Measurements from ENCODE around the gene CNN2.

The CNN2 gene

DNA sequence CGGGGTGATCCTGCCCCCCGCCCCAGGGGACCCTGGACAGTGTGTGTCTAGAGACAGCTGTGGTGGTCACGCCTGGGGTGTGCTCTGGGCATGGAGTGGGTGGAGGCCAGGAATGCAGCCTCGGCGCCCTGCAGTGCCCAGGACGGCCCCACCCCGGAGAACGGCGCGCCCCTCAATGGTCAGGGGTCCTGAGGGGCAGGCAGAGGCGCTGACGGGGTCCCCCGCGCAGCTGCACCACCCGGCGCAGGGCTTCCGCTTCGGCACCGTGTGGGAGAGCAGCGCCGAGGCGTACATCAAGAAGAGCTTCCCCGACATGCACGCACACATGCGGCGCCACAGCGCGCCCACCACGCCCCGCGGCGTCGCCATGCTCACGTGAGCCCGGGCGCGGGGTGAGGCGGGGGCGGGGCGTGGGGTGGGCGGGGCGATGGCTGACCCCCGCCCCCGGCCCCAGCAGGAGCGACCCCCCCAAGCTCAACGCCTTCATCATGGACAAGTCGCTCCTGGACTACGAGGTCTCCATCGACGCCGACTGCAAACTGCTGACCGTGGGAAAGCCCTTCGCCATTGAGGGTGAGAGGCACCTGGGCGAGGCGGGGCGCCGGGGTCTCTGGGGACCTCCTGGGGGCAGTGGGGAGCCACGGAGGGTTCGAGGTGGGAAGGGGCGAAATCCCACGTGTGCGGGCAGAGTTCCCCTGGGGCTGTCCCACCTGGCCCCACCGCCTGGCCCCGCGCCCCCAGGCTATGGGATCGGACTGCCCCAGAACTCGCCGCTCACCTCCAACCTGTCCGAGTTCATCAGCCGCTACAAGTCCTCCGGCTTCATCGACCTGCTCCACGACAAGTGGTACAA lies 18.8 kb upstream of the CNN2 start:
- Mint-ChIP-seq H3K27me3 (ENCODE audit: low read depth, poor library complexity) (peaks cover 3% of the 10 kb centered on the region), H3K27ac (no peak overlapping the region), H3K36me3 (ENCODE audit: low read depth) (peaks cover 8% of the 10 kb centered on the region), H3K4me3 (no peak overlapping the region), H3K4me1 (no peaks in the 10 kb centered on the region), H3K9me3 (no peaks in the 10 kb centered on the region)
- TF ChIP-seq, protein P1, sequence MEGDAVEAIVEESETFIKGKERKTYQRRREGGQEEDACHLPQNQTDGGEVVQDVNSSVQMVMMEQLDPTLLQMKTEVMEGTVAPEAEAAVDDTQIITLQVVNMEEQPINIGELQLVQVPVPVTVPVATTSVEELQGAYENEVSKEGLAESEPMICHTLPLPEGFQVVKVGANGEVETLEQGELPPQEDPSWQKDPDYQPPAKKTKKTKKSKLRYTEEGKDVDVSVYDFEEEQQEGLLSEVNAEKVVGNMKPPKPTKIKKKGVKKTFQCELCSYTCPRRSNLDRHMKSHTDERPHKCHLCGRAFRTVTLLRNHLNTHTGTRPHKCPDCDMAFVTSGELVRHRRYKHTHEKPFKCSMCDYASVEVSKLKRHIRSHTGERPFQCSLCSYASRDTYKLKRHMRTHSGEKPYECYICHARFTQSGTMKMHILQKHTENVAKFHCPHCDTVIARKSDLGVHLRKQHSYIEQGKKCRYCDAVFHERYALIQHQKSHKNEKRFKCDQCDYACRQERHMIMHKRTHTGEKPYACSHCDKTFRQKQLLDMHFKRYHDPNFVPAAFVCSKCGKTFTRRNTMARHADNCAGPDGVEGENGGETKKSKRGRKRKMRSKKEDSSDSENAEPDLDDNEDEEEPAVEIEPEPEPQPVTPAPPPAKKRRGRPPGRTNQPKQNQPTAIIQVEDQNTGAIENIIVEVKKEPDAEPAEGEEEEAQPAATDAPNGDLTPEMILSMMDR (IDR thresholded peaks at IDR 0.05), result no peak
- no peak for DNase-seq

DNA sequence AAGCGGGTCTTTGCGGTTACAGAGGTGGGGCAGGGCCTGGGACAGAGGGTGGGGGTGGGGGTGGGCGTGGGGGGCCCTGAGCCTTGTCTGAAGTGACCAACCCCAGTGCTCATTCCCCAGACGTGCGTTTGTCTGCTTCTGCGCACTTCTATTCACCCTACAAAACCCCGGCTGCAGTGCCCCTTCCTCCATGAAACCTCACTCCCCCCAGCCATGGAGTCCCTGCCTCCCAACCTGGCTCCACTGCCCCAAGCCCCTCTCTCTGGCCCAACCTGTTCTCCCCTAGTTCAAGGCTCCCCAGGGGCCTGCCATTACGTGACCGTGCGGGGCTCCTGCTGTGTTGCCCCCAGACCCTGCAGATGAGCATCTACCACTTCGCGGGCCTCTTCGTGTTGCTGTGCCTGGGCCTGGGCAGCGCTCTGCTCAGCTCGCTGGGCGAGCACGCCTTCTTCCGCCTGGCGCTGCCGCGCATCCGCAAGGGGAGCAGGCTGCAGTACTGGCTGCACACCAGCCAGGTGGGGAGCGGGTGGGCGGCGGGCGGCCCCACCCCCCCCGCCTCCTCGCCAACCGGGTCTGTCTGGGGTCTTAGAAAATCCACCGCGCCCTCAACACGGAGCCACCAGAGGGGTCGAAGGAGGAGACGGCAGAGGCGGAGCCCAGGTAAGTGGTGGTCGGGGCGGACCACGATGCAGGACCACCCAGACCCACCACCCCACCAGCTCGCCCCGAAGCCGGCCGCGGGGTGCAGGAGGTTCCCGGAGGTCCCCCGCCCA lies 18.0 kb upstream of the CNN2 start:
- TF ChIP-seq, protein P1 (IDR thresholded peaks at IDR 0.05), result no peak
- peaks cover 8% of the 10 kb centered on the region for H3K36me3 Mint-ChIP-seq (ENCODE audit: low read depth)
- H3K4me3 Mint-ChIP-seq, result no peak overlapping the region
- no peaks in the 10 kb centered on the region for H3K4me1 Mint-ChIP-seq
- H3K9me3 Mint-ChIP-seq, result no peaks in the 10 kb centered on the region
- H3K27ac Mint-ChIP-seq, result no peak overlapping the region
- no peaks in the 10 kb centered on the region for H3K27me3 Mint-ChIP-seq (ENCODE audit: low read depth, poor library complexity)
- DNase-seq, result no peak

DNA sequence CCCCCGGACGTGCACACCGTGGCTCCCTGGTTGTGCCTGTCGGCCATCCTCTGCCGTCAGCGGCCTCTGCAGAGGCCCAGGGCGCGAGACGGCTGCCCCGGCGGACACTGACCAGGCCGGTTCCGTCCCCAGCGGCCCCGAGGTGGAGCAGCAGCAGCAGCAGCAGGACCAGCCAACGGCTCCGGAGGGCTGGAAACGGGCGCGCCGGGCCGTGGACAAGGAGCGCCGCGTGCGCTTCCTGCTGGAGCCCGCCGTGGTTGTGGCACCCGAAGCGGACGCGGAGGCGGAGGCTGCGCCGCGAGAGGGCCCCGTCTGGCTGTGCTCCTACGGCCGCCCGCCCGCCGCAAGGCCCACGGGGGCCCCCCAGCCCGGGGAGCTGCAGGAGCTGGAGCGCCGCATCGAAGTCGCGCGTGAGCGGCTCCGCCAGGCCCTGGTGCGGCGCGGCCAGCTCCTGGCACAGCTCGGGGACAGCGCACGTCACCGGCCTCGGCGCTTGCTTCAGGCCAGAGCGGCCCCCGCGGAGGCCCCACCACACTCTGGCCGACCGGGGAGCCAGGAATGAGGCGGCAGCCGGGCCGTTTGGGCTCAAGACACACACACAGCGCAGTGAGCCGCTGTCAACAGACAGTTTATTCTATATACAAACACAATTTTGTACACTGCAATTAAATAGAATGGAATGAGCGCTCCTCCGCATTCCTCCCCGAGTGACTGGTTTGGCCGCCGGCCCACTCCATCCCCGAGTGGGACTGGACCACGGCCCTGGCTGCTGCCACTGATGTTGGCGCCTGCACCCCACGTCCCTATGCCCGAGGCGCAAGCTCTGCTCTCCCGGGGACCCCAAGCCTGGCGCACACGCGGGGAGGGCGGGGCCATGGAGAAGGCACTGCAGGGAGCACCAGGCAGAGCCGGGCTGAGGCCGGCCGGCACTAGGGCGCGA lies 17.1 kb upstream of the CNN2 start:
- DNase-seq, result no peak

DNA sequence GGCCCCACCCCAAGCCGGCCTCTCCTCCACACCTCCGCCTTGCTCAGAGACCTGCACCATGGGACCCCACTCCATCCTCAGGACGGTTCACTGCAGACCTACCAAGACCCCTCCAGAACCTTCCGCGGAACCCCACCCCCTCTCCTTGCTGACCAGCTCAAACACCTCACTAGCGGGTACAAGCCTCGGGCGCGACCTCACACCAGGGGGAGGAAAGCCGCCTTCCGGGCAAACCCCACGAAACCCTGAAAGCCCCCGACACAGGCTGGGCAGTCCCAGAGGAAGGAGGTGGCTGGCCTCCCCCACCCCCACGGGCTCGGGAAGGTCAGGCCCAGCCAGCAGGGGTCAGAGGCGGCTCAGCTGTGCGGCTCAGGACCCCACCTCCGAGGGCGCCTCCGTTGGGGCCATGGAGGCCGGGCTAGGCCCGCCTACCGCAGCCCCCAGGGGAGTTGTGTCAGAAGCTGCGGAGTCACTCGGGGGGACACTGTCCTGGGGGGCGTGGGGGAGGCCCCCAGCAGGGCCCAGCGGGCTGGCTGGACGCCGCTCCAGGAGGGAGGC lies 16.3 kb upstream of the CNN2 start:
- H3K36me3 Mint-ChIP-seq (ENCODE audit: low read depth), result peaks cover 8% of the 10 kb centered on the region
- H3K27me3 Mint-ChIP-seq (ENCODE audit: low read depth, poor library complexity), result no peaks in the 10 kb centered on the region
- H3K9me3 Mint-ChIP-seq, result no peaks in the 10 kb centered on the region
- H3K4me3 Mint-ChIP-seq, result no peak overlapping the region
- no peak for DNase-seq
- H3K4me1 Mint-ChIP-seq, result no peaks in the 10 kb centered on the region
- TF ChIP-seq, protein P1 (IDR thresholded peaks at IDR 0.05), result no peak
- H3K27ac Mint-ChIP-seq, result peak overlapping the region; percentile 54

More for the DNA sequence above, 17.1 kb upstream of the CNN2 start:
- TF ChIP-seq, protein P1 (IDR thresholded peaks at IDR 0.05), result no peak
- H3K36me3 Mint-ChIP-seq (ENCODE audit: low read depth), result peaks cover 8% of the 10 kb centered on the region
- no peak overlapping the region for H3K27ac Mint-ChIP-seq
- H3K4me1 Mint-ChIP-seq, result no peaks in the 10 kb centered on the region
- no peaks in the 10 kb centered on the region for H3K27me3 Mint-ChIP-seq (ENCODE audit: low read depth, poor library complexity)
- no peak overlapping the region for H3K4me3 Mint-ChIP-seq
- no peaks in the 10 kb centered on the region for H3K9me3 Mint-ChIP-seq
